DLD1 (cell line): ENCODE measurements around the gene TMEM239.
"Not testable (repeated sequence)": the region's sequence is repeated elsewhere in the genome, so short reads cannot be mapped to it uniquely, and the experiment has no call there.

Experiments
- in situ Hi-C: cut with HindIII; loops from 2 replicates; pipeline ENCODE4 v1.10.0; 2017; ENCODE audit warnings: low sequenced_read_pairs

Gene TMEM239

DNA sequence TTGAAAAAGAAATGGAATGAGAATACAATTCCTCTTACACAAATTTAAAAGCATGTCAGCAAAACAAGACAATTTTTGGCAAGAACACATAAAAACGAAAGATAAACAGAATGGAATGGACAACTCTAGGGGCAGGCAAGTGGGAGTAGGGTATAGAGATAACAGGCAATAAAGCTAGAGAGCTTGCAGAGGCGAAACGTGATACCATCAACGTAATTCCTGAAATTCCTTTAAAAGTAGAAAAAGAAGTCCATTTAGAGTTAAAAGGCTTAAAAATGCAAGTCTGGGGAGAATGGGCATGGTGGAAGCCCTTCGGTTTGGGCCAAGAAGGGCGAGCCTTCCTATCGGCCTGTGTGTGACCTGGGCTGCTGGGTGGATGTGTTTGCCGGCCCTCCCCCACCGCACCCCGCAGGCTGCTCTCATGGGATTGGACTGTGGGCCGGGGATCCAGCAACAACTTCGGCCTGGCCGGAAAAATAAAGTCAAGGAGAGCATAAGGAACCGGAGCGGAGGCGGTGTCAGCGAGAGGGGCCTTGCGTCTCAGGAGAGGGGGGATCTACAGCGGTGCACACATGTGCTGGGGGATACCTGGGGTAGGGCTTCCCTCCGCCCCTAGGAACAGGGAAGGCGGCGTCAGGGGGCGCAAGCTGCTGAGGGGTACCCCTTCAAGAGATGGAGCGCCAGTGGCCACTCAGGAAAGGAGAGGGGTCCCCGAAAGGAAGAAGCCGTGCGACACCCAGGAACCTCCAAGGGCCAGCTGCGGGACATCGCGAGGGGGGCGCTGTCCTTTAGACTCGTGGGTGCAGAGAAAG is 4.1 kb downstream of the TMEM239 start:
- in situ Hi-C loops = no loop called here

DNA sequence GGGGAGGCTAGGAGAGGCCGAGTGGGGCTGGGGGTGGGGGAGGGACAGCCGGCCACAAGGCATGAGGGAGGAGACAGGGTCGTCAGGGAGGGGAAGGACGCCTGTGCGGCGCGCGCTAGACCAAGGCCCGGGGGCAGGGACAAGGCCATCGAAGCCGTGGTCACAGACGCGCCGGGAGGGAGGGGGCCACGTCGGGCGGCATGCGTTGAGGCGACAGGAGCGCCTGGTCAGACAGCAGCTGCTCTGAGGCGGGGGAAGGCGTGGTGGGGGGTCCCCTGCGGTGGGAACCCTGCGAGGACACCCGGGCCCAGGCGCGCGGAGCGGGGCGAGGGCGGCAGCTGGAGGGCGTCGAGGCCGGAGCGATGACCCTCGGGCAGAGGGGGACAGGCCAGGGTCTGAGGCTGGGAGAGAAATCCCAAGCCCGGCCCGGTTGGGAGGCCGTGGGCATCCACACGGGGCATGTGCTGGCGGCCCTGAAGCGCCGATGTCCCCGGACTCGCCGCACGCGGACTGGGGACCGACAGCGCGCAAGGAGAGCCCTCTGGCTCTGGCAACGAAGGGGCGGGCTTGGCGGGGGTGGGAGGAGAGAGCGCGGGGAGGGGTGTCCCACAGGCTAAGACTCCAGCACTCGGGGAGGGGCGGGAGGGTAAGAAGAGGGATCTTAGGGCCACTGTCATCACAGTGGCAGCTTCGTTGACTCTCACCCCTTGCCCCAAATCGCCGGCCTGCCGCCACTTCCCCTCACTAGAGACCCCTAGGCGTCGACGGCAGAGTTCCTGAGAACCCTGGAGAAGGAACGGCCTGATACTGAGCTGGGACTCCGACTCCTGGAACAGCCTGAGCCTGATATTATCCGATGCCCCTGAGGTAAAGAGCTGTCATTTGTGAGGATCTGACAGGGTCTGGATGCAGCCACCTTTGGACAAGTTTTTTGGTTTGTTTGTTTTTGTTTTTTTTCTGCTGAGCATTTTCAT is 5.0 kb downstream of the TMEM239 start:
- in situ Hi-C loops = no loop called here

- in situ Hi-C loops = no loop called here
Observed at GRCh38 chr20:2822073-2822472, 5.9 kb downstream of the TMEM239 start.

DNA sequence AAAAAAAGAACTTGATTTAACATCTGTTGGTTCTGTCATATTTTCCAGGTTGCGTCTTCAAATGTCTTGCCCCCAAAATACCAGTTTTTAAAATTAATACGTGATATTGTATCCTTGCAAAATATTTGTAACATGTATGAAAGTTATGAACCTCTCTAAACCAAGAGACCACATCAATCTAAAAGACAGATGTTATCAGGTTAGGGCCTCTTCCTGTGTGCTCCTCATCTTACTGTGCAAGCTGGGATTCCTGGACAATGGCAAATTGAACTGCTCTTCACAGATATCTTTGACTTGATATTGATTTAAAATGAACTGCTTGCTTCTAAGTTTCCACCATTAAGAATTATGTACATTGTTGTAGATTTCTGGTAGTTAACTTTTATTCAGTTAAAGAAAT is 9.6 kb downstream of the TMEM239 start:
- in situ Hi-C loops = no loop called here

DNA sequence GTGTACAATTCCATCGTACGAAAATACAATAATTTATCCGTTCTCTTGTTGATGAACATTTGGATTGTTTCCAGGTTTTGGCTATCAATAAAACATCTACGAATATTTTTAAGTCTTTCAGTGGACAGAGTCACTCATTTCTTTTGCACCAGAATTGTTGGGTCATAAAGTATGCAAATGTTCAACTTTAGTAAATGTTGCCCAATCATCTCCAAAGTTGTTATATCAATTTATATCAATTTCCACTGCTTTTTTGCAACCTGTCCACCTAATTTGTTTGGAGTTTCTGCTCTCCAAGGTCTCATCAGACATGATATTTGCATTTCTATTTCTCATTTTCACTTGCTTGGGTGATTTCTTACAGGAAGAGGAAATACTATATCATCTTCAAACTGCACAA is 10.5 kb downstream of the TMEM239 start:
- in situ Hi-C loops = no loop called here

DNA sequence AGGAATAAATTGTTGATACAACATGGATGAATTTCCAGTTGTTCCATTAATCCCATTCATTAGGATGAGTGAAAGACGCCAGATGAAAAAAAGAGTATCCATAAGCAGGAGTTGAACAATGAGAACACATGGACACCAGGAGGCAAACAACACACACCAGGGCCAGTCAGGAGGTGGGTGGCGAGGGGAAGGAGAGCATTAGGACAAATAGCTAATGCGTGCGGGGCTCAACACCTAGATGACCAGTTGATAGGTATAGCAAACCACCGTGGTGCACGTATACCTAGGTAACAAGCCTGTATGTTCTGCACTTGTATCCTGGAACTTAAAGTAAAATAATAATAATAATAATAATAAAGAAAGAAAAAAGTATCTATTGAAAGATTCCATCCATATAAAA is 13.2 kb downstream of the TMEM239 start:
- in situ Hi-C loops = no loop called here

DNA sequence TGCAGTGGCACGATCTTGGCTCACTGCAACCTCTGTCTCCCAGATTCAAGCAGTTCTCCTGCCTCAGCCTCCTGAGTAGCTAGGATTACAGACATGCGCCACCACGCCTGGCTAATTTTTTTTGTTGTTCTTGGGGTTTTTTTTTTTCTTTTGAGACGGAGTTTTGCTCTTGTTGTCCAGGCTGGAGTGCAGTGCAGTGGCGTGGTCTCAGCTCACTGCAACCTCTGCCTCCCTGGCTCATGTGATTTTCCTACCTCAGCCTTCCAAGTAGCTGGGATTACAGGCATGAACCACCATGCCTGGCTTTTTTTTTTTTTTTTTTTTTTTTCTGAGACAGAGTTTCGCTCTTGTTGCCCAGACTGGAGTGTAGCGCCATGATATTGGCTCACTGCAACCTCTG is 15.0 kb downstream of the TMEM239 start:
- in situ Hi-C loops = not testable (repeated sequence)

DNA sequence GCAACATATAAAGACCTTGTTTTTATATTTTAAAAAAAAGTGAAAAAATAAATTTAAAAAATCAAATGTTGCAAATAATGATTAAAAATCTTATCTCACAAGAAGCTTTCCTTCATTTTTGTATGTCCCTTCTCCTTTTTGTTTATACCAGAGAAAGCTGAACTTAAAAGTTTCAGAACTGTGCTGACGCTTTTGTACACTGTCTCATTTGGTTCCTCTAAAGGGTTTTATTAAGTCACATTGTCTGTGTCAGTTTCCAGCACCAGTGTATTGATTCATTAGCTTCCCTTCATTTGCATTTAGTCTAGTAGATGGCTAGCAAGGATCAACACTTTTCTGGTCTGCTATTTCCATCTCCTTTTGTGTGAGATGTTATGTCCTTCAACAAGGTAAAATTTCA is 17.6 kb downstream of the TMEM239 start:
- in situ Hi-C loops = no loop called here

DNA sequence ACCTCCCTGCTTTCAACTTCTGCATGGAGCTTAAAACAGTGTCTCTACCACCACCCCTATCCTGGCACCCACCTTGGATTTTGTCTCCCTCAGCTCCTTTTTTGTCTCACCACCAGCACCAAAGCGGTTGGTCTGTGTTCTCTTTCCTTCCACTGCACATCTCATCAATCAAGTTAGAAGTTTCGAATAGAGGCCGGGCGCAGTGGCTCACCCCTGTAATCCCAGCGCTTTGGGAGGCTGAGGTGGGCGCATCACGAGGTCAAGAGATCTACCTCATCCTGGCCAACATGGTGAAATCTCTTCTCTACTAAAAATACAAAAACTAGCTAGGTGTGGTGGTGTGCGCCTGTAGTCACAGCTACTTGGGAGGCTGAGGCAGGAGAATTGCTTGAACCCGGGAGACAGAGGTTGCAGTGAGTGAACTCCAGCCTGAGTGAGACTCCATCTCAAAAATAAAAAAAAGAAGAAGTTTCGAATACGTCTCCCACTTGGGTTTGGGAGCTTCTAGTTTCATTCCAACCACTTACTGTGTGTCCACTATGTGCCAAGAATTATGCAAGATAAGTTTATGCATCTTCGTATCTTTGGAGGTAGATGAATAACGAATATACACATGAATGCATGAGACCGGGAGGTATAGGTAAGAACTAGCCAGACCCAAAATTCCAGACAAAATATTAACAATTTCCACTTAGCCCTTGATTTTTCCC is 18.4 kb downstream of the TMEM239 start:
- in situ Hi-C loops = no loop called here

- in situ Hi-C loops = no loop called here
Observed at GRCh38 chr20:2835331-2835796, 19.2 kb downstream of the TMEM239 start.

DNA sequence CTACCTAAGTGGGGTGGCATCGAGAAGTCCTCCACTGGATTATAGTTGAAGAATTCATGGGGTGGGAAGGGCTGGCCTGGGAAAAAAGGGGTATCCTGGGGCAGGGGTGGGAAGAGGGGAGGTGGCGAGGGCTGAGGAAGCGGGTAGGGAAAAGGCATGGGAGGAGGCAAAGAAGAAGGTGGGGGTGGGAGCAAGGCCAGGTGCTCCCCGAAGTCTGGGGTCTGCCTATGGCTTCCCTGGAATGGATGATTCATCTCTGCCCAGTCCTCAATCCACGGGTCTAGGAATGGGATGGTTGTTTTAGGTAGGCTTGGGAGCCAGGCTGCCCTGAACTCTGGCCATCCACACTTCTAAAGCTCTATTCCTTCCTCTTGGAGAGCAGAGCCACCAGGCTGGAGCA is 19.9 kb downstream of the TMEM239 start:
- in situ Hi-C loops = no loop called here

DNA sequence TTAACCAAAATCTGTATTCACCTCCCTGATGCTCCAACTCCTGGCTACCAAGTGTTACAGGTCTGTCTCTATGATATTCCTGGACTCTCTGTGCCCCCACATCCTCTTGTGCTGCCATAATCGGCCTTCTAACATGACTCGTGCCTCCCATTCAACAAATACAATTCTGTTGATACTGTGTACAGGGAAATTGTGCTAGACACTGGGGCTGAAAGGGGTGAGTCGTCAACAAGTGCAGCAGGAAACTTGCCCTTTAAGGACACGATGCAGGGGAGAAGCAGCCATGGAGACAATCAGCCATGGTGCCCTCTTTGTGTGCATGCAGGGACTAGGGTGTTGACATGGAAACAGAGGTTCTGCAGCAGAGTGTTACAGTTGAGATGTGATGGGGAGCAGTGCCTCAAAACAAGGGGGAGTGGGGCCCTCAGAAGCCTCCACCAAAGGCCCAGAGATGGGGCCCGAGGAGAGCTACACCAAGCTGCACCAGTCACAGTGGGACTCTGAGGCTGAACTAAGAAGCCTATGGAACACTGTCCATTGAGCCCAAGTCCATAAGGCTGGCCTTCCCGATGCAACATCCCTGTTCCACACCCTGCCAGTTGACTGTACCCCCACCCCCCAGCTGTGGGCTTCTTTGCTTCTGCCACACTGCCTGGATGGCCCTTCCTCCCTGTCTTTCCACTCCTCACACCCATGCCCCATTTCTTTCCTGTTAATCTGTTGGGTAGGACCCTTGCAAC is 21.2 kb downstream of the TMEM239 start:
- in situ Hi-C loops = no loop called here

- in situ Hi-C loops = no loop called here
Observed at GRCh38 chr20:2838170-2838797, 22.1 kb downstream of the TMEM239 start.

- in situ Hi-C loops = no loop called here
Observed at GRCh38 chr20:2838847-2839671, 22.9 kb downstream of the TMEM239 start.

DNA sequence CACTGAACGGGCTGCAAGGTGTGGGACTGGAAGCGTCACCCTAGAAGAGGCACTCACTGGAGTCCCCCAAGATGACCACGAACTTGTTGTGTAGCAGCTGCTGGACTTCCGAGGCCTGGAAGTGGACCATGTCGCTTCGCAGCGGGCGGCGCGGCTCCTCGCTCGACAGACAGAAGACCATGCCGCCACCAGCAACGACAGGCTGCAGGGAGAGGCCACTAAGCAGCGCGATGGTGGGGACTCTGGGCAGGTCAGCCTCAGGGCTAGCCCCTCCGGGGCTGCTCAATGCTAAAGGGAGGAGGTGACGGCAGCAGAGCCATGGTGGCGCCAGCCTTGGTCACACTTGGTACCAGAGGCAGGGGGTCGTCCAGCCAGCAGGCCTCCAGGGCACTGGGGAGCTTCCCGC is 23.6 kb downstream of the TMEM239 start:
- in situ Hi-C loops = no loop called here

DNA sequence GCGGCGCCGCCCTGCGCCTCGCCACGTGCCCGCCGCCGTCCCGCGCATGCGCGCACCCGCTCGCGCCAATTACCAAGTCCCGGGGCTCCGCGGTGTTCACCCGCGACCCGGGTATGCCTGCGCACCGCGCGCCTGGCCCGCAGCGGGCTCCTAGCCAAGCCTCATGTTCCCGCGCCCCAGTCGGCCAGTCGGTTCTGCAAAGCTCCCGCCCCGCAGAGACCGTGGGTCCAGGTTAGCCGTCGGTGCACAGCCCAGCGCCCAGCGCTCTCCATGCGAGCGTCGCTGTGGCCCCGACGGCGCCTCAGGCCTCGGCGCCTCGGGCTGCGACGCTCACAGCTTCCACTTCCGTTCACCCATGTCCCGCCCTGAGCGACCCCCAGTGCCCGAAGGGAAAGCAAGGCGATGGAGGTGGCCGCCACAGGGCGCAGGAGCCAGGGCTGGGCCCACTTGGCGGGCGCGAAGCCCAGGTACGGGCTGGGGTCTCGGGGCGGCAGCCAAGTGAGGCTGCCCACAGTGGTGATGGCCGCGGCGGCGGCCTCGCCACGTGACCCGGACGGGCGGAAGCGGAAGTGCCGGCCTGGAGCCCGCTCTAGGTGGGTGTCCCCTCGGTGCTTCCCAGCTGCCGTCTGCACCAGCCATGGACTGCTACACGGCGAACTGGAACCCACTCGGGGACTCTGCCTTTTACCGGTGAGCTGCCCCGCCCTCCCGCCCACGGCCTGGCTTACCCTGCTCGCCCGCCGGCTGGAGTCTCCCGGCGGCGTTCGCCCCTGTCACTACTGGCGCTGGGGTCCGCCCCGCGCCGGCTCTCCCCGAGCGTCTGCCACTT is 24.2 kb downstream of the TMEM239 start, which contains the start of the genes PCED1A and VPS16:
TSS of gene PCED1A (minus strand) at position 518 of the 829 bp plus-strand sequence. CDS start 743 bp downstream, outside the sequence.
TSS of gene VPS16 (plus strand) at position 608 of the 829 bp plus-strand sequence. CDS start at position 638, 30 bp downstream.
- in situ Hi-C loops = no loop called here

DNA sequence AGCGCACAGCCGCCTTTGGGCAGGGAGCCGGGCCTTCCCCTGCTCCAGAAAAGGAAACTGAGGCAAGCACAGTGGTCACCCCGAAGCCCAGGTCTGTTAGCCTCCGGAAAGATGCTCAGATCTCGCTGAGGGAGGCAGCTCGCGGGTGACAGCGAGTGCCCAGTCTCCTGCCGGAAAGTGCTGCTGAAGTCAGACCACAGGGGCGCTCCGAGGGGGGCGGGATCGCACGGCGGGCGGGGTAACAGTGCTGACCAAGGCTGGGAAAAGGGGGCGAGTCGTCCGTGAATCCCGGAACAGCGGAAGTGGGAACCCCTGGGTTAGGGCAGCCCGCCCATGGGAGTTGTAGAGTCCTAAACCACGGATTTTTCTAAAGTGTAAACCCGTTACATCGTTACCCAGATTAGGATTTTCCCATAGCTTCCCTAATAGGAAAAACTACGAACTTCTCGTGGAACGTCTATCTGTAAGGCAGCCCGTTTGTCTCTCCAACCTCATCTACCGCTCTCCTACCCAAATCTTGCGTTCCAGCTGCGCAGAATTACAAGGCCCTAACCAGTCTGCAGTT is 24.9 kb downstream of the TMEM239 start:
- in situ Hi-C loops = no loop called here

DNA sequence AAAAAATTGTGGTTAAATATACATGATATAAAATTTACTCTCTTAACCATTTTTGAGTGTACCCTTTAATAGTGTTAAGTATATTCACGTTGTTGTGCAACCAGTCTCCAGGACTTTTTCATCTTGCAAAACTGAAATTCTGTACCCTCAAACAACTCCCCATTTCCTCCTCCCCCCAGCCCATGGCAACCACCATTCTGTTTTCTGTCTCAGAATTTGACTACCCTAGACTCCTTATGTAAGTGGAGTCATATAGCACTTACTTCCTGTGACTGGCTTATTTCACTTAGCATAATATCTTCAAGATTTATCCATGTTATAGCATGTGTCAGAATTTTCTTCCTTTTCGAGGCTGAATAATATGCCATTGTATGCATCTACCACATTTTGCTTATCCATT is 29.4 kb downstream of the TMEM239 start:
- in situ Hi-C loops = no loop called here
